NCI-H82 (cell line): Measurements from ENCODE around the gene AK4.
A peak's percentile ranks its signal among the peaks of the same experiment; 100 is the strongest.

ENCODE experiments used
- DNase-seq: peaks from one replicate; lab custom pipeline; 2025; lab: John Stamatoyannopoulos, UW

AK4 gene

GRCh38 chr1:65176591-65176990 is 28.6 kb downstream of the AK4 start:
- no peak for DNase-seq

- DNase-seq, result no peak
Observed at GRCh38 chr1:65177457-65177856, 29.5 kb downstream of the AK4 start.

DNA sequence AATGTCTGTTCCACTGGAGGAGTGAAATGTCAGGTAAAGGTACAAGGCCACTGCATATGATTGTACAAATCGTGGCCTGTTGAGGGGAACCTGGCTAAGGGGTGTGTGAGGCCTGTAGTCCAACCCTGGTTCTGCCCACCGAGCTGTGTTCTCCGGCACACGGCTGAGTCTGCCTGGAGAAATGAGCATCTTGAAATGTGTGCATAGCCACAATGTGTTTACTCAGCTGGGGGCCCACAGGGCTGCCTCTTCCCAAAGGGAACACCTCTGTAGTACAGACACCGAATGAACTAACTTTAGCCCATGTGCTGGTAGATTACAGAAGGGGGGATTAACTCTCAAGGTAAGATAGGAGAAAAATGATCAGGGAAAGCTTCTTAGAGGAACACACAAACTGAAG is 30.2 kb downstream of the AK4 start:
- peak; percentile 70 for DNase-seq

DNA sequence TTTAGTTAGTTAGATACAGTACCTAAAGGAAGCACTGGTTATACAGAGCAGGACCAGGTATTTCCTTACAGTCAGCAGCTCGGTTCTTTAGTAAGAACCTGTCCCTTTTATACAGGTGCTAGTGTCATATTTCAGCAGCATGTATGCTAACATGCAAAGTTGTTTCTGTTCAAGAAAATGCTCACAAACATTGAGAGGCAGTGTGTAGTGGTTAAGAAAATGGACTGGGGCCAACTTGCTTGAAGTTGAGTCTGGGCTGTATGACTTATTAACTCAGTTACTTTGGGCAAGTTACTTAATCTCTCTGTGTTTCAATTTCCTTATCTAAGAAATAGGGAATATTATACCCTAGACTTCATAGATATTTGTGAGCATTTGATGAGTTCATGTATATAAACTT is 31.1 kb downstream of the AK4 start:
- no peak for DNase-seq

DNA sequence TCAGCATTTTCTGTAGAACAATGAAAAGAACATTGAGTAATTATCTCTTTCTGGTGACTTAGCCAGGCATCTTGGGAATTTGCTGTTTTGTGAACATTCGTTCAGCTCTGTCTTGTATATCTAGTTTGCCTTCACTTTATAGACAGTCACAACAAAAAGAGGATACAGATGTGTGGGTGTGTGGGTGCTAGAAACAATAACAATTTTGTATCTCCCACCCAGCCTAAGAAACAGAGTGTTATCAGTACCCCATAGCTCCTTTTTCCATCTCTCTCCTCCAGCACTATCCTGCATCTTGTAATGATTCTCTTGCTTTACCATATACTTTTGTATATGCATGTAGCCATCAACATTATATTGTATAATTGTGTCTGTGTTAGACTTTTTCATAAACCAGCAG is 33.0 kb downstream of the AK4 start:
- no peak for DNase-seq

GRCh38 chr1:65182658-65183268 is 34.8 kb downstream of the AK4 start:
- DNase-seq, result no peak

DNA sequence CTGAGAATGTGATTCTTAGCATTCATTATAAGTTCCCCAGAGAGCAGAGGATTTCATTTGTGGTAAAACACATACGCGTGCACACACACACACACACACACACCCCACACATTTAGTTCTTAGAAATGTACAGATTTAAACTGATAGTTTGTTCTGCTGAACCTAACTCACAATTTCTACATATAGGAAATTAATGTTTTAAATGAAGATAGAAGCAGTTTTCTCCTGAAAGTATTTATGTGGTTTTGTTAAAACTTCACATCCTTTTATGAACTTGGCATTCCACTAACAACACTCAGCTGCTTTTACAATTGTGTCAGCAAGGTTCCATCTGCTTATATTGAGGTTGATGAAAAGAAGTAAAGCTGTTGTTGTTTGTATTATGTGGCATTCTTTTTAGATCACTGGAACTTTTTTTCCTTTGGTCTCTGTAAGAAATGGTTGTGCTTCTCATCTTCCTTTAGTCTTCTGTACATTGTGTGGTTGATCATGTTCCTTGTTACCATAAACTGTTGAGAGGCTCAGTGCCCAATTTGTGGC is 41.6 kb downstream of the AK4 start:
- no peak for DNase-seq

DNA sequence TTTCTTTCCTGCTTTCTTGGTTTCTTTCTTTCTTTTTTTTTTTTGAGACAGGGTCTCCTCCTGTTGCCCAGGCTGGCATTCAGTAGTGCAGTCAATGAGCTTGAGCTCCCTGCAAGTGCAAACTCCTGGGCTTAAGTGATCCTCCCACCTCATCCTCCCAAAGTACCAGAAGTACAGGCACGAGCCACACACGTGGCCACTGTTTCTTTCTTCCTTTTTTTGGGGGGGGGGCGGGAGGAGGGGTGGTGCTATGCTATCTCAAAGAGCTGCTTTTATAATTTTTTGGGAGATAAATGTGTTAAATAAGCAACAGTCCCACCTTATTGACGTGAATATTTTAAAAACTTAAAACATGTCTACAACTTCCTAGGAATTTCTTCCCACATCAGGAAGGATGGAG is 42.2 kb downstream of the AK4 start:
- DNase-seq, result no peak

- no peak for DNase-seq
Observed at GRCh38 chr1:65193129-65193695, 45.2 kb downstream of the AK4 start.

- DNase-seq, result no peak
Observed at GRCh38 chr1:65195495-65196417, 47.8 kb downstream of the AK4 start.

DNA sequence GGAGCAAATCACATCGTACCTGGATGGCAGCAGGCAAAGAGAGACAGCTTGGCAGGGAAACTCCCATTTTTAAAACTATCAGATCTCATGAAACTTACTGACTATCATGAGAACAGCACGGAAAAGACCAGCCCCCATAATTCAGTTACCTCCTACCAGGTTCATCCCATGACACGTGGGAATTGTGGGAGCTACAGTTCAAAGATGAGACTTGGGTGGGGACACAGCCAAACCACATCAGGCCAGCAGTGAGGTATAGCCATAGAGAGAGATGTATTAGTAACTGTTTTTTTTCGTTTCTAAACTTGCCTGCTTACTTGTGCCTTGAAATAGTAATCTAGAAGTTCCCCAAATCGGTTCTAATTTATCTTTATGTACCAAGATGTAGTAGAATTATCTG is 48.9 kb downstream of the AK4 start:
- no peak for DNase-seq

DNA sequence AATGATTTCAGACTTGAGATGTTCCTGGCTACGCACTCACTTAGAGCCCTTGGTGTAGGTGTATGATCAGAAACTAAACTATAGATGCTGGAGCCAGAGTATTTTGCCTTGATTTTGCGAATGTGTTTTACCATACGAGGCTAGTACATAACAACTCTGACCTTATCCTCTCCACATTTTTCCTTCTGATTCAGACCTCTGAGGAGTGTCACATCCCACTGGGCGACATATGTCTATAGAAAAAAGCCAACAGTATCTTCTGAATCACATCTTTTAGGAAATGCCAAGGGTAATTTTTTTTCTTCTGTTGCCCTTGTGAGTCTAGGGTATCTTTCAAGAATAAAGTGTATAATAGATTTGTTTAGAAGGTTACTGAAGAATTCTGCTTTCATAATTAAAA is 49.6 kb downstream of the AK4 start:
- no peak for DNase-seq

DNA sequence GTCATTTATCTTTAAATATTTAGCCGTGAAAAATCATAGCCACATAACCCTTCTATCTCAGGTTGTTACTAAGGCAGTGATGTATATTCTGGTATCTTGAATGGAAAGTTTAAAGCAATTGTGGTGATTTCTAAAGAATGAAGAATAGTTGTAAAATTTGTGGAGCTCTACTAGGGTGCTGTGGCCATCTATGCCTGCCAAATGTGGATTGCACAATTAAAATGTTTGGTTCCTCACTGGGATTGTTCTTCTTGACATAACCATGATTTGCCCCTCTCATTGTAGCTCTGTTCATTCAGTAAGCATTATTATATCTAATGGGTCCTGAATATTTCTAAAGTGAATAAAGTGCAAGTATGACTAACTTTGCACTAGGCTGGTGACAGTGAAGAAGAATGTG is 50.1 kb downstream of the AK4 start:
- DNase-seq, result no peak

DNA sequence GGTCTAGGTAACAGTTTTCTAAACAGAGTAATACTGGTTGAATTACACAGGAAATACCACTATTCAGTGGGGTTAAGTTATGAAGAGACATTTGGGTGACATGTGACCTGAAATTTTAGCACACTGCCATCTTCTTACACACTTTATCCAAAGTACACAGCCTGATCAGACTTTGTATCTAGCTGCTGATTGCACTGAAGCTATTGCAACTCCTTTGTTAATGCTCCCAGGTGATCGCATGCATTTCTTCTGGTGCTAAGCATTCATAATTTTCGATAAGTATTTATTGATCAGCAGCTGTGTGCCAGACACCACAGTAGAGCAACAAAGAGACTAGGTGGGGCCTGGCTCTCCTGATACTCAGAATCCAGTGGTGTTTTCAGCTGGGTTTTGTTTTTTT is 52.4 kb downstream of the AK4 start:
- DNase-seq, result no peak

- no peak for DNase-seq
Observed at GRCh38 chr1:65206836-65207235, 58.8 kb downstream of the AK4 start.

- no peak for DNase-seq
Observed at GRCh38 chr1:65207317-65207716, 59.3 kb downstream of the AK4 start.

GRCh38 chr1:65208563-65208973 is 60.6 kb downstream of the AK4 start:
- DNase-seq, result no peak

DNA sequence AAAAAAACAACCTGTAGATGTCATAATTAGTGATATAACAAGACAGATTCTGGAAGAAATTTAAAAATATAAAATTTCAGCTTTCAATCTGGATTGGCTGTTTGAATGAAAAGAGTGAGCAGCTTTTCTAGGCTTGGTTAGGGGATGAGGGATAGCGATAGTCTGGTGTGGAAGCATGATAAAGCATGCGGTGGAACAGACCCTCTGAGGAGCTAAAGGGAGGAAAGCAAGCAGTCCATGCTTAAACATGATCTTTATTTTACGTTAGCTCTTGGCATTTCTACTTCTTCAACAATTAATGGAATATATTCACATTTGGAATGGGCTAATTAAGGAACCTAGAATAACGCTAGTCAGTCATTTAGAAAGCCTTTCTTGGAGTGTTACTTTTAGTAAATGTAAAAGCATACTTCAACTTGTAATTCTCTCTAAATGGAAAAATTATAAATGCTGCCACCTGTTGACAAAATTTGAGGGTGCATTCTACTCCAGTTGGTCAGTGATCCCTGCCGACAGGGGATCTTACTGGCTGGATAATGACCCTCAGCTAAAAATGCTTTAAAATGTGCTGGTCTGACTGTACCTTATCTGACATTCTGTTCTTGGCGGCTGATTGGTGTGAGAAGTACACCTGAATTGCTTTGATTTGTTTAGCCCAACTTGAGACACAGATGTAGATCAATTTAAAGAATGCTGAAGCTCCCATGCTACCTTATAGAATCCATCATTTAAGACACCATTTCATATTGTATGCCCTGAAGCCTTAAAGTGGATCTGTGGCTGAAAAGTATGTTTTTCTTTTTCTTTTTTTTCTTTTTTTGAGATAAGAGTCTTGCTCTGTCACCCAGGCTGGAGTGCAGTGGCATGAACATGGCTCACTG is 61.2 kb downstream of the AK4 start:
- DNase-seq, result peak; percentile 60

DNA sequence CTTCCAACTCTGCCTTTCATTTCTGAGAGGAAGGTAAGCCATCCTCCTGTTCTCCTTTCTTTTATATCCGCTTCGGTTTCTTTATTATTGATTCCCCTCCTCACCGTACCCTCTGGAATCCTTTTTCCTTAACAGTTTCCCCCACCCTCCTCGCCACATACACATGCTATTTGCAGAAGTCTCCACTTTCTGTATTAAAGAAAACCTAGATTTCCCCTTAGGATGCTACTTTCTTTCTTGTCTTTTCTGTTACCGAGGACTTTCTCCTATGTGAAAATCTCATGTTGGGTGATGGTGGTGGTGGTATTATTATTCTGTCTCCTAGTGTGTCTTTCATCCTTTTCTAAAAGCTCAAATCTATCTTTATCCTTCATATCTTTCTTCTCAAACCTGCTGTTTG is 62.3 kb downstream of the AK4 start:
- no peak for DNase-seq

GRCh38 chr1:65211331-65211730 is 63.3 kb downstream of the AK4 start:
- DNase-seq, result no peak

DNA sequence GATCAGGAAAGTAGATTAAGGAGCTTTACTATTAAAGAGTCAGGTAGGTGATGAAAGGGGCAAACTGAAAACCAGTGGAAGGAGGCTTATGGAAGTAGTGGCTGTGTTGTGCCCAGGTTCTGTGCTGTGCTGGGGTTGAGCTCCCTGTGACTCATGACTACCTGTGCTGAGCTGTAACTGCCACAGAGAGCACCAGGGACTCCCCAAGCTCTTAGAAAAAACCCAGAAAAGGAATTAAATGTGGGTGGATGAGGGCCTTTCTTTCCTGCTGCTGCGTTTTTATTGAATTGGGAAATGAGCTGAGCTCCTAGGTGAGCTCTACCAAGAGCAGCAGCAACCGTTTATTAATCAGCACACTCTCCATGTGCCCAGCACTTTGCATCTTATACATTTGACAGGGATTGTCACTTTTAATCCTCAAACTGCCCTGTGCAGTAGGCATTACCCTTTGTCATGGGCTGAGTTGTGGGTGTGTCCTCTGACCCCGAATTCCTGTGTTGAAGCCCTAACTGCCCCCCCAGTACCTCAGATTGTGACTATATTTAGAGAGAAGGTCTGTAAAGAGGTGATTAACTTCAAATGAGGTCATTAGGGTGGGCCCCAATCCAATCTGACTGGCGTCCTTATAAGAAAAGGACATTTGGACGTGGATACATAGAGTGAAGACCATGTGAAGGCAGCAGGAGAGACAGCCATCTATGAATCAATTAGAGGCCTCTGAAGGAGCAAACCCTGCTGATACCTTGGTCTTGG is 65.4 kb downstream of the AK4 start:
- no peak for DNase-seq
